HL-60 (cell line): ENCODE data around the gene TP73.

ENCODE experiments used
- DNase-seq, 2 experiments: peaks; one replicate each; pipeline ENCODE4 v3.0.0-alpha.2; 2010 to 2020; ENCODE audit warnings: low read depth in 1 of 2, low spot score in 1 of 2
- H3K27ac ChIP-seq: fragments of 250-450 bp; sonication (Bioruptor Pico); replicated peaks from 2 replicates; pipeline ENCODE4 v1.5.1; 2020; ENCODE audit warnings: mild to moderate bottlenecking, moderate library complexity
- H3K27me3 ChIP-seq: fragments of 250-450 bp; sonication (Bioruptor Pico); 2 replicates; pipeline ENCODE4 v1.5.1; 2021; ENCODE audit warnings: mild to moderate bottlenecking, moderate library complexity; ENCODE audit not compliant: insufficient read depth, poor library complexity, severe bottlenecking
- H3K4me3 ChIP-seq: replicated peaks from 2 replicates; pipeline ENCODE4 v1.5.1; 2011; ENCODE audit warnings: mild to moderate bottlenecking, control low read depth, low read length; ENCODE audit not compliant: insufficient read depth
- CTCF ChIP-seq: IDR thresholded peaks from one replicate; pipeline ENCODE4 v1.5.1; 2011; ENCODE audit warnings: low read length, control low read depth, inconsistent platforms; ENCODE audit not compliant: insufficient read depth
- GABPA ChIP-seq: IDR thresholded peaks from 2 replicates; pipeline ENCODE4 v1.6.1; 2012; ENCODE audit warnings: low read depth
- POLR2AphosphoS5 ChIP-seq: IDR thresholded peaks from 2 replicates; pipeline ENCODE4 v1.6.1; 2012; ENCODE audit warnings: low read depth
- SPI1 ChIP-seq: IDR thresholded peaks from 2 replicates; pipeline ENCODE4 v1.6.1; 2012; ENCODE audit warnings: low read depth, mild to moderate bottlenecking, borderline replicate concordance
- TF ChIP-seq, protein P1 (sequence below): IDR thresholded peaks from 2 replicates; pipeline ENCODE4 v1.6.1; 2012; ENCODE audit warnings: low read depth; ENCODE audit not compliant: insufficient replicate concordance

Gene TP73

DNA sequence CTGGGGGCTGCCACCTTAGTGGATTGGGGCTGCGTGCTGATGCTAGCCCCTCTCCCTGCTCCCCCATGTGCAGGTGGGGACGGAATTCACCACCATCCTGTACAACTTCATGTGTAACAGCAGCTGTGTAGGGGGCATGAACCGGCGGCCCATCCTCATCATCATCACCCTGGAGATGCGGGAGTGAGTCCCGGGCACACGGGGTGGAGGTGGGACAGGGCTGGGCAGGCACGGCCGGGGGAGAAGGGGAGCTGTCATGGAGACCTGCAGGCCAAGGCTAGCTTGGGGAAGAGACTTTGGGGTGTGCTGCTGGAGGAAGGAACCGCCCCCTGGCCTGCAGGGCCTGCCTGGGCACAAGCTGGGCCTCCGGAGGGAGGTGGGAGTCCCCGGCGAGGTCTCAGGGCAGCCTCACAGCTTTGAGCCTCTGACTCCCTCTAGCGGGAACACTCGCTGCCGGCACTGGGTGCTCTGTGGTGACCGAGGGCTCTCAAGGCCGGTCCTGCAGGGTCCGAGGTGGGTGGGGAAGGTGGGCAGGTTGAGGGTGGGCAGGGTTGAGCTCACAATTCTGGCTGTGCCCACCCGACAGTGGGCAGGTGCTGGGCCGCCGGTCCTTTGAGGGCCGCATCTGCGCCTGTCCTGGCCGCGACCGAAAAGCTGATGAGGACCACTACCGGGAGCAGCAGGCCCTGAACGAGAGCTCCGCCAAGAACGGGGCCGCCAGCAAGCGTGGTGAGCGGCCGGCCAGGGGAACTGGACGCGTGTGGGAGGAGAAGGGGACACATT lies 74.9 kb downstream of the TP73 start:
- Histone ChIP-seq H3K27me3 (peaks cover 18% of the 10 kb centered on the region), H3K4me3 (no peak overlapping the region), H3K27ac (no peak overlapping the region)
- no peak for TF ChIP-seq GABPA
- peak; percentile 47 for TF ChIP-seq CTCF
- DNase-seq: no peak

- DNase-seq: no peak
Observed at GRCh38 chr1:3727825-3728776, 75.8 kb downstream of the TP73 start.

DNA sequence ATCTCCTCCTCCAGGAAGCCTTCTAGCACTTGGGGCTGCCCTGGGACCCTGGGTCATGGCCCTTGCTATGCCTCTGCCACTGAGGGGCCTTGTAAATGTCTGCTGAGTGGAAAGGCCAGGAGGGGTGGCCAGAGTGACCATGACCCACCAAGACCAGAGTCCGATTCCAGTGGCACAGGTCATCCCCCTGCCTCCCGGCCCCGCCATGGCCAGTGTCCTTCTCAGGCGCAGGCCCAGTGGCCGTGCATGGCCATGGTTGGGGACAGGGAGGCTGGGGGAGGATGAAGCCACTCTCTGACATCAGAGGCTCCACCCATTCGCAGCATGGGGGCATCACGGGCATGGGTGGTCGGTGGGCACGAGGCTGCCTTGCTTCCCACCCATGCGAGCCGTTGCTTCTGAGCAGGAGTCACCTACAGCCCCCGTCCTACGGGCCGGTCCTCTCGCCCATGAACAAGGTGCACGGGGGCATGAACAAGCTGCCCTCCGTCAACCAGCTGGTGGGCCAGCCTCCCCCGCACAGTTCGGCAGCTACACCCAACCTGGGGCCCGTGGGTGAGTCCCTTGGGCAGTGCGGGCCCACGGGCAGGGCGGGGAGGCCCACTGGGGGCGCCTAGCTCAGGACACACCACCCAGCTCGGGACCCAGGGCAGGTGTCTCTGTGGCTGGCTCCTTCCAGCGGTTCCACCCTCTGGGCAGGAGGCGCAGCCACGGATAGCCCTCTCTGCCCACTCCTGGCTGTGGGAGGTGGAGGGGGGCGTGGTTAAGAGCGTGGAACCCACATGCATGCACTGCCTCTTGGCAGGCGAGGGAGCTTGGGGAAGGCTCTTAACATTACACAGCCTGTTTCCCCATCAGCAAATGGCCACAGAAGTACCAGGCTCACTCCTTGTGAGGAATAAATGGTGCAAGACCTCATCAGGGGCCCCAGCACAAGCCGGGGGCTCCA lies 77.6 kb downstream of the TP73 start:
- no peak overlapping the region for H3K27ac ChIP-seq

More at GRCh38 chr1:3727825-3728776, 75.8 kb downstream of the TP73 start:
- H3K27me3 ChIP-seq: peaks cover 18% of the 10 kb centered on the region
- TF ChIP-seq POLR2AphosphoS5 (no peak), GABPA (no peak), CTCF (no peak)
- TF ChIP-seq, protein P1, sequence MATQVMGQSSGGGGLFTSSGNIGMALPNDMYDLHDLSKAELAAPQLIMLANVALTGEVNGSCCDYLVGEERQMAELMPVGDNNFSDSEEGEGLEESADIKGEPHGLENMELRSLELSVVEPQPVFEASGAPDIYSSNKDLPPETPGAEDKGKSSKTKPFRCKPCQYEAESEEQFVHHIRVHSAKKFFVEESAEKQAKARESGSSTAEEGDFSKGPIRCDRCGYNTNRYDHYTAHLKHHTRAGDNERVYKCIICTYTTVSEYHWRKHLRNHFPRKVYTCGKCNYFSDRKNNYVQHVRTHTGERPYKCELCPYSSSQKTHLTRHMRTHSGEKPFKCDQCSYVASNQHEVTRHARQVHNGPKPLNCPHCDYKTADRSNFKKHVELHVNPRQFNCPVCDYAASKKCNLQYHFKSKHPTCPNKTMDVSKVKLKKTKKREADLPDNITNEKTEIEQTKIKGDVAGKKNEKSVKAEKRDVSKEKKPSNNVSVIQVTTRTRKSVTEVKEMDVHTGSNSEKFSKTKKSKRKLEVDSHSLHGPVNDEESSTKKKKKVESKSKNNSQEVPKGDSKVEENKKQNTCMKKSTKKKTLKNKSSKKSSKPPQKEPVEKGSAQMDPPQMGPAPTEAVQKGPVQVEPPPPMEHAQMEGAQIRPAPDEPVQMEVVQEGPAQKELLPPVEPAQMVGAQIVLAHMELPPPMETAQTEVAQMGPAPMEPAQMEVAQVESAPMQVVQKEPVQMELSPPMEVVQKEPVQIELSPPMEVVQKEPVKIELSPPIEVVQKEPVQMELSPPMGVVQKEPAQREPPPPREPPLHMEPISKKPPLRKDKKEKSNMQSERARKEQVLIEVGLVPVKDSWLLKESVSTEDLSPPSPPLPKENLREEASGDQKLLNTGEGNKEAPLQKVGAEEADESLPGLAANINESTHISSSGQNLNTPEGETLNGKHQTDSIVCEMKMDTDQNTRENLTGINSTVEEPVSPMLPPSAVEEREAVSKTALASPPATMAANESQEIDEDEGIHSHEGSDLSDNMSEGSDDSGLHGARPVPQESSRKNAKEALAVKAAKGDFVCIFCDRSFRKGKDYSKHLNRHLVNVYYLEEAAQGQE: no peak
- no peak overlapping the region for H3K27ac ChIP-seq
- H3K4me3 ChIP-seq: no peak overlapping the region

More for the DNA sequence above, 77.6 kb downstream of the TP73 start:
- Histone ChIP-seq H3K4me3 (no peak overlapping the region), H3K27me3 (peaks cover 18% of the 10 kb centered on the region)
- TF ChIP-seq SPI1 (no peak), POLR2AphosphoS5 (no peak), GABPA (no peak), CTCF (no peak)
- TF ChIP-seq, protein P1: no peak
- DNase-seq: no peak
